ENCODE measurements around the gene BCAS1.

The BCAS1 gene

GRCh38 chr20:53898556-53898931, 171.8 kb downstream of the BCAS1 start:
- Histone ChIP-seq H3K79me1 (ENCODE audit: low read length) (no peaks in the 10 kb centered on the region), H3K4me3 (ENCODE audit: low read length) (no peak overlapping the region), H4K8ac (ENCODE audit: low read depth, low read length) (no peak overlapping the region), H3K9ac (ENCODE audit: low read length) (no peak overlapping the region), H2BK5ac (ENCODE audit: low read length) (no peak overlapping the region), H3K79me2 (ENCODE audit: control insufficient read depth, insufficient read depth, low read length) (no peaks in the 10 kb centered on the region), H2BK15ac (replicated peaks; ENCODE audit: low read depth) (no peak overlapping the region), H3K56ac (ENCODE audit: low read length) (peak overlapping the region; percentile 38), H3K4me2 (ENCODE audit: low read length) (no peak overlapping the region), H3K4ac (ENCODE audit: low read depth, low read length) (no peak overlapping the region), H3K36me3 (ENCODE audit: control insufficient read depth, insufficient read depth, low read length) (no peaks in the 10 kb centered on the region), H2BK120ac (ENCODE audit: low read depth, low read length) (no peak overlapping the region), H4K5ac (ENCODE audit: low read length) (no peak overlapping the region), H3K27me3 (ENCODE audit: insufficient read depth, low read length, poor library complexity) (no peaks in the 10 kb centered on the region), H3K4me1 (ENCODE audit: control insufficient read depth, low read depth, low read length) (peaks cover 10% of the 10 kb centered on the region), H2AK5ac (ENCODE audit: low read length) (no peak overlapping the region), H3K23ac (ENCODE audit: low read length) (no peak overlapping the region), H3K27ac (ENCODE audit: low read depth, low read length) (peak overlapping the region; percentile 83), H3K18ac (ENCODE audit: low read length) (peak overlapping the region; percentile 41)
- no CpG with 5 or more reads among the region's 8 CpGs for WGBS (ENCODE audit: extremely low coverage, insufficient coverage, low lambda C conversion rate)
- DNase-seq: no peak

GRCh38 chr20:53897884-53898555, 172.4 kb downstream of the BCAS1 start:
- no CpG with 5 or more reads among the region's 9 CpGs for WGBS (ENCODE audit: extremely low coverage, insufficient coverage, low lambda C conversion rate)
- H3K4ac ChIP-seq (ENCODE audit: low read depth, low read length): no peak overlapping the region

DNA sequence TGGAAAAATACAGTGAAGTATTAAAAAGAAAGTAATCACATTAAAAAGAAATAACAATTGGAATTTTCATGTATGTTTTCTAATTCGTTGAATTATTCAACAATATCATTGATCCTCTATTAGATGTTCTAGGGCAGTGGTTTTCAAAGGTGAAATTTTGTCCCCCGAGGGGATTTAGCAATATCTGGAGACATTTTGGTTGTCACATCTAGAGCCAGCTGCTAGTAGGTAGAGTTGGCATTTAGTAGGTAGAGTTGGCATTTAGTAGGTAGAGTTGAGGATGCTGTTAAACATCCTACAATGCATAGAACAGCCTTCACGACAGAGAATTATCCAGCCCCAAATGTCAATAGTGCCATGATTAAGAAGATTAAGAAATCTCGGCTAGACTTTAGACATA, 173.7 kb downstream of the BCAS1 start:
- no peak overlapping the region for H3K9ac ChIP-seq (ENCODE audit: low read length)
- no CpG with 5 or more reads among the region's 4 CpGs for WGBS (ENCODE audit: extremely low coverage, insufficient coverage, low lambda C conversion rate)
- H3K23ac ChIP-seq (ENCODE audit: low read length): no peak overlapping the region
- H3K27me3 ChIP-seq (ENCODE audit: insufficient read depth, low read length, poor library complexity): no peaks in the 10 kb centered on the region
- no peak overlapping the region for H3K4ac ChIP-seq (ENCODE audit: low read depth, low read length)
- no peaks in the 10 kb centered on the region for H3K79me2 ChIP-seq (ENCODE audit: control insufficient read depth, insufficient read depth, low read length)
- no peak overlapping the region for H4K8ac ChIP-seq (ENCODE audit: low read depth, low read length)
- no peak overlapping the region for H3K27ac ChIP-seq (ENCODE audit: low read depth, low read length)
- no peak overlapping the region for H4K5ac ChIP-seq (ENCODE audit: low read length)
- no peak overlapping the region for H2BK15ac ChIP-seq (replicated peaks; ENCODE audit: low read depth)
- H3K56ac ChIP-seq (ENCODE audit: low read length): no peak overlapping the region
- no peak overlapping the region for H2AK5ac ChIP-seq (ENCODE audit: low read length)
- no peak overlapping the region for H2BK120ac ChIP-seq (ENCODE audit: low read depth, low read length)
- DNase-seq: no peak
- H3K4me1 ChIP-seq (ENCODE audit: control insufficient read depth, low read depth, low read length): peaks cover 10% of the 10 kb centered on the region
- H3K79me1 ChIP-seq (ENCODE audit: low read length): no peaks in the 10 kb centered on the region
- H3K4me3 ChIP-seq (ENCODE audit: low read length): no peak overlapping the region
- H3K18ac ChIP-seq (ENCODE audit: low read length): no peak overlapping the region
- no peak overlapping the region for H3K4me2 ChIP-seq (ENCODE audit: low read length)
- H2BK5ac ChIP-seq (ENCODE audit: low read length): no peak overlapping the region
- H3K36me3 ChIP-seq (ENCODE audit: control insufficient read depth, insufficient read depth, low read length): no peaks in the 10 kb centered on the region

More at GRCh38 chr20:53897884-53898555, 172.4 kb downstream of the BCAS1 start:
- no peak overlapping the region for H2BK15ac ChIP-seq (replicated peaks; ENCODE audit: low read depth)
- no peak overlapping the region for H3K23ac ChIP-seq (ENCODE audit: low read length)
- H3K27me3 ChIP-seq (ENCODE audit: insufficient read depth, low read length, poor library complexity): no peaks in the 10 kb centered on the region
- H3K36me3 ChIP-seq (ENCODE audit: control insufficient read depth, insufficient read depth, low read length): no peaks in the 10 kb centered on the region
- no peak overlapping the region for H3K4me3 ChIP-seq (ENCODE audit: low read length)
- no peak overlapping the region for H2BK120ac ChIP-seq (ENCODE audit: low read depth, low read length)
- DNase-seq: peak; percentile 75
- H3K79me2 ChIP-seq (ENCODE audit: control insufficient read depth, insufficient read depth, low read length): no peaks in the 10 kb centered on the region
- peak overlapping the region; percentile 38 for H3K56ac ChIP-seq (ENCODE audit: low read length)
- no peaks in the 10 kb centered on the region for H3K79me1 ChIP-seq (ENCODE audit: low read length)
- H3K9ac ChIP-seq (ENCODE audit: low read length): no peak overlapping the region
- H3K4me1 ChIP-seq (ENCODE audit: control insufficient read depth, low read depth, low read length): peaks cover 10% of the 10 kb centered on the region
- no peak overlapping the region for H2BK5ac ChIP-seq (ENCODE audit: low read length)
- peak overlapping the region; percentile 83 for H3K27ac ChIP-seq (ENCODE audit: low read depth, low read length)
- no peak overlapping the region for H3K4me2 ChIP-seq (ENCODE audit: low read length)
- no peak overlapping the region for H4K8ac ChIP-seq (ENCODE audit: low read depth, low read length)
- H3K18ac ChIP-seq (ENCODE audit: low read length): no peak overlapping the region
- H2AK5ac ChIP-seq (ENCODE audit: low read length): no peak overlapping the region
- H4K5ac ChIP-seq (ENCODE audit: low read length): no peak overlapping the region

DNA sequence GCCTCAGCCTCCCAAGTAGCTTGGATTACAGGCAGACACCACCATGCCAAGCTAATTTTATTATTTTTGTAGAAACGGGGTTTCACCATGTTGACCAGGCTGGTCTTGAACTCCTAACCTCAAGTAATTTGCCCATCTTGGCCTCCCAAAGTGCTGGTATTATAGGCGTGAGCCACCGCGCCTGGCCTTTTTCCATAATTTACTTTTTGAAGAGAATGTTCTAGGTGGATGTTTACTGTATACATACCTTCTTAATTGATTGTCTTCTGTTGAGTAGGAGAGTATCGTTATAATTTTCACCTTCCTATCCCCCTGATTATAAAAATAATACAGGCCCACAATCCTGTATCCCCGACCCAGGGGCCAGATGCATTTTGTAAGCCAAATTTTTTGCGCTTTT, 174.4 kb downstream of the BCAS1 start:
- H3K4ac ChIP-seq (ENCODE audit: low read depth, low read length): no peak overlapping the region
- no peak overlapping the region for H3K56ac ChIP-seq (ENCODE audit: low read length)
- H3K23ac ChIP-seq (ENCODE audit: low read length): no peak overlapping the region
- no peaks in the 10 kb centered on the region for H3K79me2 ChIP-seq (ENCODE audit: control insufficient read depth, insufficient read depth, low read length)
- no peak overlapping the region for H2AK5ac ChIP-seq (ENCODE audit: low read length)
- no peak overlapping the region for H3K9ac ChIP-seq (ENCODE audit: low read length)
- no peaks in the 10 kb centered on the region for H3K79me1 ChIP-seq (ENCODE audit: low read length)
- no peak overlapping the region for H3K4me3 ChIP-seq (ENCODE audit: low read length)
- no peak overlapping the region for H2BK15ac ChIP-seq (replicated peaks; ENCODE audit: low read depth)
- H2BK5ac ChIP-seq (ENCODE audit: low read length): no peak overlapping the region
- H3K27ac ChIP-seq (ENCODE audit: low read depth, low read length): no peak overlapping the region
- no peak overlapping the region for H4K8ac ChIP-seq (ENCODE audit: low read depth, low read length)
- no peak overlapping the region for H3K18ac ChIP-seq (ENCODE audit: low read length)
- WGBS (ENCODE audit: extremely low coverage, insufficient coverage, low lambda C conversion rate): no CpG with 5 or more reads among the region's 7 CpGs
- H3K4me2 ChIP-seq (ENCODE audit: low read length): no peak overlapping the region
- no peak for DNase-seq
- H3K27me3 ChIP-seq (ENCODE audit: insufficient read depth, low read length, poor library complexity): no peaks in the 10 kb centered on the region
- peaks cover 10% of the 10 kb centered on the region for H3K4me1 ChIP-seq (ENCODE audit: control insufficient read depth, low read depth, low read length)
- no peak overlapping the region for H2BK120ac ChIP-seq (ENCODE audit: low read depth, low read length)
- H3K36me3 ChIP-seq (ENCODE audit: control insufficient read depth, insufficient read depth, low read length): no peaks in the 10 kb centered on the region
- H4K5ac ChIP-seq (ENCODE audit: low read length): no peak overlapping the region

- H4K8ac ChIP-seq (ENCODE audit: low read depth, low read length): no peak overlapping the region
- H3K79me1 ChIP-seq (ENCODE audit: low read length): no peaks in the 10 kb centered on the region
- no peak overlapping the region for H3K18ac ChIP-seq (ENCODE audit: low read length)
- H3K27ac ChIP-seq (ENCODE audit: low read depth, low read length): no peak overlapping the region
- no peaks in the 10 kb centered on the region for H3K79me2 ChIP-seq (ENCODE audit: control insufficient read depth, insufficient read depth, low read length)
- H3K23ac ChIP-seq (ENCODE audit: low read length): no peak overlapping the region
- peaks cover 10% of the 10 kb centered on the region for H3K4me1 ChIP-seq (ENCODE audit: control insufficient read depth, low read depth, low read length)
- no CpG with 5 or more reads among the region's 4 CpGs for WGBS (ENCODE audit: extremely low coverage, insufficient coverage, low lambda C conversion rate)
- H2BK5ac ChIP-seq (ENCODE audit: low read length): no peak overlapping the region
- H4K5ac ChIP-seq (ENCODE audit: low read length): no peak overlapping the region
- no peak overlapping the region for H3K56ac ChIP-seq (ENCODE audit: low read length)
- no peak overlapping the region for H3K4me3 ChIP-seq (ENCODE audit: low read length)
- H3K4ac ChIP-seq (ENCODE audit: low read depth, low read length): no peak overlapping the region
- no peak overlapping the region for H3K9ac ChIP-seq (ENCODE audit: low read length)
- no peak overlapping the region for H2BK120ac ChIP-seq (ENCODE audit: low read depth, low read length)
- H2BK15ac ChIP-seq (replicated peaks; ENCODE audit: low read depth): no peak overlapping the region
- no peak overlapping the region for H2AK5ac ChIP-seq (ENCODE audit: low read length)
- no peaks in the 10 kb centered on the region for H3K27me3 ChIP-seq (ENCODE audit: insufficient read depth, low read length, poor library complexity)
- DNase-seq: no peak
- H3K4me2 ChIP-seq (ENCODE audit: low read length): no peak overlapping the region
- H3K36me3 ChIP-seq (ENCODE audit: control insufficient read depth, insufficient read depth, low read length): no peaks in the 10 kb centered on the region
Observed at GRCh38 chr20:53895385-53895755, 175.0 kb downstream of the BCAS1 start.
